ENCODE data around the gene CYYR1. TPM values are rescaled to one million over a fixed set of nuclear protein-coding genes. Genes with fewer than 3 reads are reported as not detected.

CYYR1 gene
- total and polyA plus RNA-seq, 2 donors (not counting 3 experiments of a cell fraction or from before 2014, with no cell fraction given) = 13.2 to 25.7 TPM

GRCh38 chr21:26555540-26556146 lies 17.4 kb downstream of the CYYR1 start:
- ChIA-PET CTCF (interaction anchor here (1.0 to 1.5 kb wide), 2 partner anchors 9 to 26 kb away, joined by 3 read pairs; no protein-coding TSS in a partner anchor), POLR2A (interaction anchor here (1.4 kb wide), 1 partner anchor 9 kb away, joined by 3 read pairs; no protein-coding TSS in a partner anchor)
- H3K9me3 ChIP-seq (replicated peaks; ENCODE audit: control insufficient read depth, insufficient read depth, low read length) = no peaks in the 10 kb centered on the region
- H3K9ac ChIP-seq (replicated peaks; ENCODE audit: extremely low read depth, insufficient read depth, low read length) = no peak overlapping the region
- no peak overlapping the region for H3K27ac ChIP-seq (ENCODE audit: insufficient read depth, low read depth, low read length)
- H2AFZ ChIP-seq (ENCODE audit: low read depth, low read length) = no peak overlapping the region
- dilution Hi-C loops (cut with MboI; ENCODE audit: extremely low pct_ligation_motif_present, low sequenced_read_pairs) = no loop called here
- BruUV-seq (replicated peaks) = no TSS peak
- H3K36me3 ChIP-seq (ENCODE audit: control insufficient read depth in 2 of 2, extremely low read depth in 1 of 2, insufficient read depth in 2 of 2, low read length in 2 of 2) = peaks cover 1 to 6% of the 10 kb centered on the region in 2 experiments
- intact Hi-C loops (cut with micrococcal nuclease) = no loop called here
- no peak for FAIRE-seq
- no peaks in the 10 kb centered on the region for H3K27me3 ChIP-seq (ENCODE audit: control insufficient read depth in 2 of 2, insufficient read depth in 2 of 2, low read length in 2 of 2)
- no peak overlapping the region for H3K4me2 ChIP-seq (ENCODE audit: insufficient read depth, low read length)
- no peaks in the 10 kb centered on the region for H4K20me1 ChIP-seq (replicated peaks; ENCODE audit: control insufficient read depth, extremely low read depth, insufficient read depth, low read length)
- H3K4me3 ChIP-seq (replicated peaks in 1 of 3; ENCODE audit: insufficient read depth in 1 of 3, low read depth in 1 of 3, low read length in 3 of 3) = no peak overlapping the region
- no peak for DNase-seq (ENCODE audit: low read depth, low spot score)
- no peaks in the 10 kb centered on the region for H3K4me1 ChIP-seq (ENCODE audit: control insufficient read depth, extremely low read depth, insufficient read depth, low read length)
- H3K79me2 ChIP-seq (ENCODE audit: control insufficient read depth, insufficient read depth, low read length) = no peaks in the 10 kb centered on the region
- H3K9me1 ChIP-seq (replicated peaks; ENCODE audit: control insufficient read depth, extremely low read depth, insufficient read depth, low read length) = no peaks in the 10 kb centered on the region
- no peak for TF ChIP-seq FOS (IDR thresholded peaks at IDR 0.05; ENCODE audit: borderline replicate concordance, insufficient read depth, low read length)
- TF ChIP-seq EZH2 (IDR thresholded peaks at IDR 0.05; ENCODE audit: borderline replicate concordance, low read depth, low read length, severe bottlenecking) = no peak
- TF ChIP-seq JUN (IDR thresholded peaks at IDR 0.05; ENCODE audit: borderline replicate concordance, insufficient read depth, insufficient read length, low read depth) = no peak
- TF ChIP-seq, protein P1, sequence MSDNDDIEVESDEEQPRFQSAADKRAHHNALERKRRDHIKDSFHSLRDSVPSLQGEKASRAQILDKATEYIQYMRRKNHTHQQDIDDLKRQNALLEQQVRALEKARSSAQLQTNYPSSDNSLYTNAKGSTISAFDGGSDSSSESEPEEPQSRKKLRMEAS (IDR thresholded peaks at IDR 0.05; ENCODE audit: insufficient read depth, insufficient read length) = no peak
- TF ChIP-seq POLR2AphosphoS5 (IDR thresholded peaks at IDR 0.05; ENCODE audit: insufficient read depth, low read depth, low read length) = no peak
- TF ChIP-seq POLR2A (IDR thresholded peaks at IDR 0.05; ENCODE audit: low read depth, low read length) = no peak
- TF ChIP-seq CTCF (IDR thresholded peaks at IDR 0.05; ENCODE audit: extremely low read depth in 1 of 2, insufficient read depth in 1 of 2, low read depth in 1 of 2, low read length in 2 of 2) = no peak
- TF ChIP-seq MYC (IDR thresholded peaks at IDR 0.05; ENCODE audit: low read depth, low read length) = no peak

Data from endothelial cell of umbilical vein (primary cell).